Measurements from ENCODE around the gene ZFP36.

- no peak for TF ChIP-seq CTCF (IDR thresholded peaks at IDR 0.05)
- no peak for TF ChIP-seq EZH2 (IDR thresholded peaks at IDR 0.05; ENCODE audit: borderline replicate concordance, insufficient read depth, low read depth, low read length, poor library complexity, severe bottlenecking)
These were observed 20.8 kb upstream of the ZFP36 start for GRCh38 chr19:39385629-39386411.

All from B cell (primary cell).